ENCODE measurements around the gene NSF. TPM values are rescaled to one million over a fixed set of nuclear protein-coding genes. Genes with fewer than 3 reads are reported as not detected.
"Not testable (repeated sequence)": the region's sequence is repeated elsewhere in the genome, so short reads cannot be mapped to it uniquely, and the experiment has no call there.

Gene NSF
- 10 to 100 TPM; 28.9 to 61.9 (median 45.7) TPM for total RNA-seq

DNA sequence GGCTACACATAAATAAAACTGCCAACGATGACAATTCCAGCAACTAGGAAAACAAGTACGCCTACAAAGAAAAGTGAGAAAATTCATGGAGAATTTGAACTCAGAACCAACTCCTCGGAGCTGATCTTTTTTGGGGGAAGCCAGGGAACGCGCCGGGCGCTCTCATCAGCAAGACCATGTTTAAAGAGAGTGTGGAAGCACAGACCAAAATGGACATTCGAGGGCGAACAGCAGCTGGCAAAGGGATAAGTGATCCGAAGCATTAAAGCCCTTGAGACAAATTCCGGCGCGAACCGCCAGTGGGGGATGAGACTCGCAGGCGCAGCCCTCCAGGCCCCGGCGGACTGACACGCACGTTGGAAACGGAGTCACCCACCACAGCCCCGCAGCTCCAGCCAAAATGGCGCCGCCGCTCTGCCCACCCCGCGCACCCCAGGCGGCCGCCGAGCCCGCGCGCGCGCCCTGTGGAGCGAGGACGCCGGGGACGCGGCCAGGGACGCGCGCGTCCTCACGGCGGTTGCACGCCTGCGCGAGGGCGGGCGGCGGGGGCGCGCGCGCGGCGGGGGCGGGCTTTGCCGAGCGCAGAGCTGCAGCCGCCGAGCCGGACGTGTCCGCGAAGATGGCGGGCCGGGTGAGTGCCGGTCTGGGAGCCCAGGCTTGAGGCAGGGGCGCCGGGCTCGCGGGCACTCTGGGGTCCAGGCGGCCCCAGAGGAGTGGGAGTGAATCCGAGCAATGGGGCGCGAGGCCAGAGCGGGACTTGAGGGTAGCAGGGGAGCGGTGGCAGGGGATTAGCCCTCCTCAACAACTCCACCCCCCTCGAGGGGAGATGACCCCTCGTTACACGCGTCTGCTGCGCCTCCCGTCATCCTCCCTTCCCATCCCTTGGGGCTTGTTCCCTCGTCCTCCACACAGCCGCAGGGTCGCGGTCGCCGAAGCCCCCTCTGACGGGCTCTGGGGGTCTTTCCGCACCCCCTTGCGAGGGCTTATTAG lies at the start of gene NSF:
TSS of gene NSF (plus strand) at position 513 of the 990 bp plus-strand sequence. CDS start at position 620, 107 bp downstream.
- H3K4me1 ChIP-seq; H3K27ac ChIP-seq; DNase-seq; H3K36me3 ChIP-seq; H3K27me3 ChIP-seq; H3K9me3 ChIP-seq; H3K4me3 ChIP-seq (replicated peaks in 1 of 3); intact Hi-C loops (cut with DNase I): not testable (repeated sequence)
- WGBS, 2 donors = no CpG with 5 or more reads among the region's 95 CpGs

GRCh38 chr17:46548607-46549006 lies 41.9 kb upstream of the NSF start:
- H3K27me3 ChIP-seq; H3K9me3 ChIP-seq; H3K4me1 ChIP-seq; H3K36me3 ChIP-seq; H3K27ac ChIP-seq; H3K4me3 ChIP-seq (replicated peaks in 1 of 3); intact Hi-C loops (cut with DNase I): not testable (repeated sequence)
- peak in 1 of 2 donors; percentile 1 for DNase-seq
- 84 to 97% methylated on average over 6 to 9 of the region's 10 CpGs for WGBS, 2 donors

DNA sequence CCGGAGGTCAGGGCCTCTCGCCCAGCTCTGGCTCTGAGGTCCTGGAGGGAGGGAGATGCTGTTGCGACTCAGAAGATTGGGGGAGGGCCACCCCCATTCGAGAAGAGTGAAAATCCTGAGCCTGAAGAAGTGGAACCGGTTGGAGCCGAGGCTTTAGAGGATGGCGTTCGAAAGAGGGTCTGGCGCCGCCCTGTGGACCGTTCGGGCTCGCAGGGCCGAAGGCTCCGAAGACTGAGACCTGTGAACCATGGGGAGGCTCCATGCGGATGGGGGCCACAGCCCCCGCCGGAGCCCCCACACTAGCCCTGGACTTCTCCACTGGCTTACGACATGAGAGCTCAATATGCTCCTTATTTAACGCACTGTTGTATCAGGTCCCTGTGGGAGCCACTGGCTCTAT lies 31.3 kb upstream of the NSF start:
- intact Hi-C loops (cut with DNase I) = not testable (repeated sequence)
- WGBS, 2 donors = no CpG with 5 or more reads among the region's 20 CpGs

GRCh38 chr17:46560048-46560447 lies 30.4 kb upstream of the NSF start:
- H3K4me3 ChIP-seq (replicated peaks in 1 of 3); intact Hi-C loops (cut with DNase I); H3K9me3 ChIP-seq; H3K27me3 ChIP-seq; H3K27ac ChIP-seq; H3K4me1 ChIP-seq; H3K36me3 ChIP-seq; DNase-seq: not testable (repeated sequence)
- no CpG with 5 or more reads among the region's 3 CpGs for WGBS, 2 donors

More for the DNA sequence above, 31.3 kb upstream of the NSF start:
- H3K4me1 ChIP-seq; H3K4me3 ChIP-seq (replicated peaks in 1 of 3); H3K27me3 ChIP-seq; H3K36me3 ChIP-seq; DNase-seq; H3K27ac ChIP-seq; H3K9me3 ChIP-seq: not testable (repeated sequence)

DNA sequence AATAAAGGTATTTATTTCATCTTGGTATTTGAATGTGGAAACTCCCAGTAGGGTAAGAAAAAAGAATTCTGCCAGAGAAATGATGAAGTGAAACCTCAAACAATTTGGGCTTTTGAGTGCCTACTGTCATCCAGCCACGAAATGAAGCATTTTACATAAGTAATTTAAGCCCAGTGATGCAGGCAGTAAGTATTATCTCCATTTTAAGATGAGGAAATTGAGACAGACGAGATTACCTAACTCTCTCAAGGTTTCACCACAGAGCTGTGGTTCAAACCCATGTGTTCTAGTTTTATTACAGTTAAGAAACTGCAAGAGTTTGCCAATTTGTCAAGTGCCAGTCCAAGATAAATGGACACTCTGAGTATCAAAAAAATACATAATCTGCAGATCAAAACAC lies 24.2 kb upstream of the NSF start:
- H3K4me3 ChIP-seq (replicated peaks in 1 of 3); H3K27ac ChIP-seq; H3K9me3 ChIP-seq; H3K36me3 ChIP-seq; H3K4me1 ChIP-seq; DNase-seq; H3K27me3 ChIP-seq; intact Hi-C loops (cut with DNase I): not testable (repeated sequence)
- no CpG with 5 or more reads among the region's 2 CpGs for WGBS, 2 donors

- DNase-seq; H3K4me3 ChIP-seq (replicated peaks in 1 of 3); H3K27me3 ChIP-seq; H3K36me3 ChIP-seq; H3K27ac ChIP-seq; H3K4me1 ChIP-seq; intact Hi-C loops (cut with DNase I); H3K9me3 ChIP-seq: not testable (repeated sequence)
- no CpG with 5 or more reads among the region's 1 CpG for WGBS, 2 donors
Observed at GRCh38 chr17:46566980-46567379, 23.5 kb upstream of the NSF start.

GRCh38 chr17:46571796-46572195 lies 18.7 kb upstream of the NSF start:
- H3K4me1 ChIP-seq; DNase-seq; H3K4me3 ChIP-seq (replicated peaks in 1 of 3); H3K27me3 ChIP-seq; H3K36me3 ChIP-seq; intact Hi-C loops (cut with DNase I); H3K27ac ChIP-seq; H3K9me3 ChIP-seq: not testable (repeated sequence)
- no CpG with 5 or more reads among the region's 4 CpGs for WGBS, 2 donors

- H3K36me3 ChIP-seq; H3K9me3 ChIP-seq; H3K4me1 ChIP-seq; intact Hi-C loops (cut with DNase I); H3K27me3 ChIP-seq: not testable (repeated sequence)
- Histone ChIP-seq H3K27ac (peak within 1 kb of the TSS in 1 of 3 donors; percentile 45), H3K4me3 (replicated peaks in 1 of 3) (peak within 1 kb of the TSS in 1 of 3 donors; percentile 11)
- no CpG with 5 or more reads among the region's 65 CpGs for WGBS, 2 donors
- DNase-seq = peak; percentile 79 to 81
Observed at GRCh38 chr17:46579083-46580075, 11.1 kb upstream of the NSF start, which contains the start of gene ARL17A. ARL17A (minus strand) TSS chr17:46579691; CDS start chr17:46576322, 3,369 bp downstream.

DNA sequence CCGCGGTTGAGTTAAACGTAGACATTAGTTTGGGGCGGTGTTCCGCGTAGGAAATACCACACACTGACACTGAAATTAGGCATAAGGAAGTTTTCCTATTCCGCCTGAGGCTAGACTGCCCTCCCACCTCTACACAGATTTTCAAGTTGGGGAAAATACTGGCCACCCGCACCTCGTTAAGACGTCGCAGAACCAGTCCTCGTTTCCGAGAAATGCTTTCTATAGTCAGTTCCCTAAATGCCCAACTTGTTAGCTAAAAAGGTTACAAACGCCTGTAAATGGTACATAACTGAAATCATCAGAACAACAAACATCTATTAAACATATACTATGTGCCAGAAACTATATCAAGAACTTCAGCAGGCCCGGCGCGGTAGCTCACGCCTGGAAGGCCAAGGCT lies 10.4 kb upstream of the NSF start:
- intact Hi-C loops (cut with DNase I); H3K9me3 ChIP-seq; H3K4me1 ChIP-seq; DNase-seq; H3K27me3 ChIP-seq; H3K36me3 ChIP-seq: not testable (repeated sequence)
- Histone ChIP-seq H3K27ac (peak overlapping the region in 1 of 3 donors; percentile 45), H3K4me3 (replicated peaks in 1 of 3) (peak overlapping the region in 1 of 3 donors; percentile 11)
- 13 to 50% methylated on average over 1 to 6 of the region's 18 CpGs for WGBS, 2 donors

DNA sequence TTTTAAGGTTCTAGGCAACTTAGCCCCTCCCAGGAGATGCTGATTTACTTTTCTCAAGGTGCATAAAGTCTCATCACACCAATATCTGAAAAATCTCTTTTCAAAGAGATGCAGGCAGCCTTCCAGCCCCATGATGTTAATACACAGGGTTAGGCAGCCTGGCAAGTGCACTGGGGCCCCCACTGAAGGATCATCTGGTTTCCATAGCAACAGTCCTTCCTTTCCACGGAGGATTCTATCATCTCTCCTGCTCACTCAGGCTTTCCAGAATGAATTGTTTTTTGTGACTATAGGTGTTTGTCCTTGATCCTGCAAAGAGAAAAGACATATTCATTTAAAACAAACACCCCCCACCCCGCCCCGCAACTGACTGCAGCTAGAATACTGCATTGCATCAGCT lies 5.0 kb upstream of the NSF start:
- H3K4me3 ChIP-seq (replicated peaks in 1 of 3); H3K4me1 ChIP-seq; DNase-seq; H3K9me3 ChIP-seq; intact Hi-C loops (cut with DNase I); H3K27me3 ChIP-seq; H3K27ac ChIP-seq; H3K36me3 ChIP-seq: not testable (repeated sequence)
- no CpG with 5 or more reads among the region's 3 CpGs for WGBS, 2 donors

DNA sequence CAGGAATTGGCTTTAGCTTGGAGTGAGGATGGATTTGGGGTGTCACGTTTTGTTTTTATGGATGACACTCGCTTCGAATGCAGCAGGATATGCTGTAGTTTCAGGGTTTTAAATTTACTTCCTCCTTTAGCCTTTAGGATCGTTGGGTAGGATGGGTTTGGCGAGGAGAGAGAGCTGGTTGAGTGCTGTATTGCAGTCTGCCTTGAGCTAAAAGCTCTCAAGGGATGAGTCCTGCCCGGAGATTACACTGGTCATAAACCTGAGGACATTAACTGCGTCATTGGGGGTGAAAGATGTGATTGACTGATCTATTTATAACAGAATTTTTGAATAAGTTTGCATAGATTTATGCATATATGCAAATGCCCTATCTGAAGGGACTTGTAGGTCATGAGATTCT lies 863 bp downstream of the NSF start:
- H3K4me3 ChIP-seq (replicated peaks in 1 of 3); H3K27ac ChIP-seq; H3K9me3 ChIP-seq; intact Hi-C loops (cut with DNase I); DNase-seq; H3K36me3 ChIP-seq; H3K27me3 ChIP-seq; H3K4me1 ChIP-seq: not testable (repeated sequence)
- no CpG with 5 or more reads among the region's 7 CpGs for WGBS, 2 donors

GRCh38 chr17:46598344-46598931 lies 8.0 kb downstream of the NSF start:
- DNase-seq; H3K36me3 ChIP-seq; H3K4me1 ChIP-seq; H3K9me3 ChIP-seq; intact Hi-C loops (cut with DNase I); H3K27me3 ChIP-seq; H3K27ac ChIP-seq; H3K4me3 ChIP-seq (replicated peaks in 1 of 3): not testable (repeated sequence)
- 58 to 60% methylated on average over 3 of the region's 3 CpGs for WGBS, 2 donors
